Measurements from ENCODE around the gene OR2B3. TPM values are rescaled to one million over a fixed set of nuclear protein-coding genes. Genes with fewer than 3 reads are reported as not detected.
"Not testable (repeated sequence)": the region's sequence is repeated elsewhere in the genome, so short reads cannot be mapped to it uniquely, and the experiment has no call there.

Gene OR2B3
- total and polyA plus RNA-seq, 2 donors (not counting 1 experiment from before 2014, with no cell fraction given): not detected

DNA sequence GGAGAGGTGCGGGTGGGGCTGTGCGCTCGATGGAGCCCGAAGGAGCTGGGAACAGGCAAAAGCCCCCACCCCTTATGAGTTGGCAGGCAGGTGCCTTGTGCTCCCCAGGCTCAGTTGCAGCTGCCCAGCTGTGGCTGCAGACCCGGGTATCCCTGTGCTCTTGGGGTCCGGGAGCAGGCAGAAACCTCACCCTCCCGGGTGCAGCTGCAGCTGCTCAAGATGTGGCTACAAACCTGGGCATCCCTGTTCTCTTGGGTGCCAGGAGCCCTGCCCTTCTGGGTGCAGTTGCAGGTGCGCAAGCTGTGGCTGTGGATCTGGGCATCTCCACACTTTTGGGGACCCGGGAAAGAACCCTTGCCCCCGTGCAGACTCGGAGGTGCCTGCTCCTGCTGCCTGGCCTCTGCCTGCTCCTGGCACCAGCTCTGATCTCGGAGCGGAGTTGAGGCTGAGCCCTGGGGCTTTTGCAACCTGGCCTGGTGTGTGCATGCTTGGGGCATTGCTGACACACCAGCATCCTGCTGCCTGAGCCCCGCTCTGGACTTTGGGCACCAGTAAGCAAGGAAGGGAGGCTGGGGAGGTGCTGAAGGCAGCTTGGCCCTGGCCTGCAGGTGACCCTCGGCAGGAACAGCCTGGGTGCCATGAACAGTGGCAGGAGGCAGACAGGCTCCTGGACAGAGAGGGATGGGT is 42.4 kb upstream of the OR2B3 start:
- DNase-seq (ENCODE audit: low read depth in 2 of 2): no peak
- no peak overlapping the region for H3K27ac ChIP-seq (ENCODE audit: insufficient read depth, low read length)
- no peaks in the 10 kb centered on the region for H3K27me3 ChIP-seq (ENCODE audit: control insufficient read depth, insufficient read depth, low read length)
- H2AFZ ChIP-seq (ENCODE audit: low read length): no peak overlapping the region
- no peaks in the 10 kb centered on the region for H3K9me3 ChIP-seq (ENCODE audit: control insufficient read depth, insufficient read depth, low read depth, low read length)
- no peak overlapping the region for H3K4me3 ChIP-seq (replicated peaks in 1 of 4; ENCODE audit: control extremely low read depth in 1 of 4, insufficient read depth in 1 of 4, low read depth in 3 of 4, low read length in 4 of 4)
- H3K79me2 ChIP-seq (ENCODE audit: control insufficient read depth, insufficient read depth, low read length): no peaks in the 10 kb centered on the region
- no peaks in the 10 kb centered on the region for H3K36me3 ChIP-seq (ENCODE audit: control insufficient read depth, insufficient read depth, low read length)
- no peak overlapping the region for H3K9ac ChIP-seq (ENCODE audit: insufficient read depth, low read length)
- H3K4me2 ChIP-seq (ENCODE audit: extremely low read depth, insufficient read depth, low read length): no peak overlapping the region
- TF ChIP-seq EZH2 (IDR thresholded peaks at IDR 0.05; ENCODE audit: low read length, missing control alignments): no peak
- no peak for TF ChIP-seq CTCF (conservative IDR thresholded peaks at IDR 0.05 in 1 of 2, IDR thresholded peaks at IDR 0.05 in 1 of 2; ENCODE audit: low read depth in 1 of 2, low read length in 2 of 2)
- H3K4me1 ChIP-seq (ENCODE audit: control insufficient read depth, extremely low read depth, insufficient read depth, low read length): no peaks in the 10 kb centered on the region
- no peaks in the 10 kb centered on the region for H4K20me1 ChIP-seq (ENCODE audit: control insufficient read depth, extremely low read depth, insufficient read depth, low read length)

GRCh38 chr6:29114964-29115363 is 27.9 kb upstream of the OR2B3 start:
- not testable (repeated sequence) for H3K79me2 ChIP-seq (ENCODE audit: control insufficient read depth, insufficient read depth, low read length); H3K9ac ChIP-seq (ENCODE audit: insufficient read depth, low read length); H3K4me2 ChIP-seq (ENCODE audit: extremely low read depth, insufficient read depth, low read length); H3K27ac ChIP-seq (ENCODE audit: insufficient read depth, low read length); H3K36me3 ChIP-seq (ENCODE audit: control insufficient read depth, insufficient read depth, low read length); H3K4me3 ChIP-seq (replicated peaks in 1 of 4; ENCODE audit: control extremely low read depth in 1 of 4, insufficient read depth in 1 of 4, low read depth in 3 of 4, low read length in 4 of 4); H3K9me3 ChIP-seq (ENCODE audit: control insufficient read depth, insufficient read depth, low read depth, low read length); H2AFZ ChIP-seq (ENCODE audit: low read length); DNase-seq (ENCODE audit: low read depth in 2 of 2); H3K27me3 ChIP-seq (ENCODE audit: control insufficient read depth, insufficient read depth, low read length); H4K20me1 ChIP-seq (ENCODE audit: control insufficient read depth, extremely low read depth, insufficient read depth, low read length); H3K4me1 ChIP-seq (ENCODE audit: control insufficient read depth, extremely low read depth, insufficient read depth, low read length)

DNA sequence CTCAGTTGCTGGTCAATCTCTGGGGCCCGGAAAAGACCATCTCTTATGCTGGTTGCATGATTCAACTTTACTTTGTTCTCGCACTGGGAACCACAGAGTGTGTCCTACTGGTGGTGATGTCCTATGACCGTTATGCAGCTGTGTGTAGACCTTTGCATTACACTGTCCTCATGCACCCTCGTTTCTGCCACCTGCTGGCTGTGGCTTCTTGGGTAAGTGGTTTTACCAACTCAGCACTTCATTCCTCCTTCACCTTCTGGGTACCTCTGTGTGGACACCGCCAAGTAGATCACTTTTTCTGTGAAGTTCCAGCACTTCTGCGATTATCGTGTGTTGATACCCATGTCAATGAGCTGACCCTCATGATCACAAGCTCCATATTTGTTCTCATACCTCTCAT is 25.0 kb upstream of the OR2B3 start:
- no peaks in the 10 kb centered on the region for H3K36me3 ChIP-seq (ENCODE audit: control insufficient read depth, insufficient read depth, low read length)
- no peak overlapping the region for H3K9ac ChIP-seq (ENCODE audit: insufficient read depth, low read length)
- no peaks in the 10 kb centered on the region for H3K9me3 ChIP-seq (ENCODE audit: control insufficient read depth, insufficient read depth, low read depth, low read length)
- no peak overlapping the region for H3K27ac ChIP-seq (ENCODE audit: insufficient read depth, low read length)
- no peaks in the 10 kb centered on the region for H3K27me3 ChIP-seq (ENCODE audit: control insufficient read depth, insufficient read depth, low read length)
- TF ChIP-seq CTCF (conservative IDR thresholded peaks at IDR 0.05 in 1 of 2, IDR thresholded peaks at IDR 0.05 in 1 of 2; ENCODE audit: low read depth in 1 of 2, low read length in 2 of 2) (no peak), EZH2 (IDR thresholded peaks at IDR 0.05; ENCODE audit: low read length, missing control alignments) (no peak)
- no peaks in the 10 kb centered on the region for H3K4me1 ChIP-seq (ENCODE audit: control insufficient read depth, extremely low read depth, insufficient read depth, low read length)
- H3K4me2 ChIP-seq (ENCODE audit: extremely low read depth, insufficient read depth, low read length): no peak overlapping the region
- DNase-seq (ENCODE audit: low read depth in 2 of 2): no peak
- no peaks in the 10 kb centered on the region for H4K20me1 ChIP-seq (ENCODE audit: control insufficient read depth, extremely low read depth, insufficient read depth, low read length)
- no peak overlapping the region for H3K4me3 ChIP-seq (replicated peaks in 1 of 4; ENCODE audit: control extremely low read depth in 1 of 4, insufficient read depth in 1 of 4, low read depth in 3 of 4, low read length in 4 of 4)
- H2AFZ ChIP-seq (ENCODE audit: low read length): no peak overlapping the region
- H3K79me2 ChIP-seq (ENCODE audit: control insufficient read depth, insufficient read depth, low read length): no peaks in the 10 kb centered on the region

All from fibroblast of lung (primary cell).